Activated naive CD8-positive, alpha-beta T cell treated with anti-CD3 and anti-CD28 coated beads, Interleukin-2, amount 50 U/mL, for 16 hours (primary cell): ENCODE data around the gene TPP1.

Experiments used
- DNase-seq: peaks from one replicate; pipeline ENCODE4 v3.0.0-alpha.2; 2020; ENCODE audit warnings: low read depth, low spot score

Gene TPP1

GRCh38 chr11:6587360-6587953 lies 31.8 kb downstream of the TPP1 start:
- DNase-seq: no peak

- DNase-seq: no peak
These were observed 32.5 kb downstream of the TPP1 start for GRCh38 chr11:6586434-6587359.

- DNase-seq: no peak
These were observed 34.7 kb downstream of the TPP1 start for GRCh38 chr11:6584528-6584927.

- no peak for DNase-seq
These were observed 35.6 kb downstream of the TPP1 start for GRCh38 chr11:6583584-6583983.

- DNase-seq: no peak
These were observed 39.5 kb downstream of the TPP1 start for GRCh38 chr11:6579681-6580080.

- no peak for DNase-seq
These were observed 41.1 kb downstream of the TPP1 start for GRCh38 chr11:6578134-6578533.

GRCh38 chr11:6576471-6577373 lies 42.5 kb downstream of the TPP1 start:
- no peak for DNase-seq

GRCh38 chr11:6574816-6575715 lies 44.2 kb downstream of the TPP1 start:
- DNase-seq: no peak

- DNase-seq: no peak
These were observed 47.0 kb downstream of the TPP1 start for GRCh38 chr11:6572215-6572614.

- no peak for DNase-seq
These were observed 47.7 kb downstream of the TPP1 start for GRCh38 chr11:6571434-6572008.

- DNase-seq: no peak
These were observed 48.4 kb downstream of the TPP1 start for GRCh38 chr11:6570691-6571427.

- no peak for DNase-seq
These were observed 49.5 kb downstream of the TPP1 start for GRCh38 chr11:6569706-6570105.

- DNase-seq: no peak
These were observed 50.9 kb downstream of the TPP1 start for GRCh38 chr11:6568191-6568918.

GRCh38 chr11:6567371-6567745 lies 51.9 kb downstream of the TPP1 start:
- DNase-seq: no peak

GRCh38 chr11:6566704-6567370 lies 52.4 kb downstream of the TPP1 start:
- no peak for DNase-seq

GRCh38 chr11:6565988-6566703 lies 53.1 kb downstream of the TPP1 start:
- no peak for DNase-seq

- DNase-seq: no peak
These were observed 53.9 kb downstream of the TPP1 start for GRCh38 chr11:6565325-6565724.

- DNase-seq: no peak
These were observed 55.6 kb downstream of the TPP1 start for GRCh38 chr11:6563667-6564066.
